Coronary artery (tissue), 2 donors: ENCODE measurements around the gene HOXC12.

Experiments
- DNase-seq: peaks from one replicate; pipeline ENCODE4 v3.0.0-alpha.2; 2017; ENCODE audit warnings: low spot score
- H3K27ac ChIP-seq, 2 donors: fragments of 200-600 bp; sonication (generic); one replicate each; pipeline ENCODE4 v1.5.1; 2016 to 2019
- H3K4me3 ChIP-seq: fragments of 200-600 bp; sonication (generic); 2 replicates; pipeline ENCODE4 v1.5.1; 2016; ENCODE audit warnings: mild to moderate bottlenecking, moderate library complexity
- TF ChIP-seq, protein P1 (sequence below): fragments of 200-600 bp; sonication (generic); IDR thresholded peaks from one replicate; pipeline ENCODE4 v1.5.1; 2019; ENCODE audit warnings: antibody characterized with exemption

Gene HOXC12

DNA sequence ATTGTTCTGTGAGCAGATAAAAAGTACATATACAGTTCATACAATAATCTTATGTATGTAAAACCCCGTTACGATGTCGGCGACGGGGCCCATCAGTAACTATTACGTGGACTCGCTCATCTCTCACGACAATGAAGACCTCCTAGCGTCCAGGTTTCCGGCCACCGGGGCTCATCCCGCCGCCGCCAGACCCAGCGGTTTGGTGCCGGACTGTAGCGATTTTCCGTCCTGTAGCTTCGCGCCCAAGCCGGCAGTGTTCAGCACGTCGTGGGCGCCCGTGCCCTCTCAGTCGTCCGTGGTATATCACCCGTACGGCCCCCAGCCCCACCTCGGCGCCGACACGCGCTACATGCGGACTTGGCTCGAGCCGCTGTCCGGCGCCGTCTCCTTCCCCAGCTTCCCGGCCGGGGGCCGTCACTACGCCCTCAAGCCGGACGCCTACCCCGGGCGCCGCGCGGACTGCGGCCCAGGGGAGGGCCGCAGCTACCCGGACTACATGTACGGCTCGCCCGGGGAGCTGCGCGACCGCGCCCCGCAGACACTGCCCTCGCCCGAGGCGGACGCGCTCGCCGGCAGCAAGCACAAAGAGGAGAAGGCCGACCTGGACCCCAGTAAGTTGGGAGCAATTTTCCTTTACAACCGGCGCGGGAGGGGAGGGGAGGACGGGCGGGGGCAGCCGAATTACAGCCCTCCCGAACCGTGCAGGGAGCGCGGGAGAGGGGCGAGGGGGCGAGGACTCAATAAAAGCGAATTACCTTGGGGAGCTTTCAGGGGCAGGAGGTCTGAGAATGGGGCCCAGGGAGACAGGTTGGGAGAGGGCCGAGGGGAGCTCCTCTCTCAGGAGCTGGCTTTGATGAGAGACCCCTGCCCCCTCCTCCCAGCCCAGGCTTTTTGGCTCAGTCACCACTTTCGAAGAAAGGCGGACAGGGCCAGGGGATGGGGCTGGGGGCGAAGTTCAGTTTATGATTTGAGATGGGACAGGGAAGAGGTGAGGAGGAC is 45.7 kb downstream of the HOXC12 start, which contains the start of gene HOXC9:
HOXC9 (plus strand) TSS at position 46 of the 999 bp plus-strand sequence; CDS start at position 74, 28 bp downstream.
- TF ChIP-seq, protein P1, sequence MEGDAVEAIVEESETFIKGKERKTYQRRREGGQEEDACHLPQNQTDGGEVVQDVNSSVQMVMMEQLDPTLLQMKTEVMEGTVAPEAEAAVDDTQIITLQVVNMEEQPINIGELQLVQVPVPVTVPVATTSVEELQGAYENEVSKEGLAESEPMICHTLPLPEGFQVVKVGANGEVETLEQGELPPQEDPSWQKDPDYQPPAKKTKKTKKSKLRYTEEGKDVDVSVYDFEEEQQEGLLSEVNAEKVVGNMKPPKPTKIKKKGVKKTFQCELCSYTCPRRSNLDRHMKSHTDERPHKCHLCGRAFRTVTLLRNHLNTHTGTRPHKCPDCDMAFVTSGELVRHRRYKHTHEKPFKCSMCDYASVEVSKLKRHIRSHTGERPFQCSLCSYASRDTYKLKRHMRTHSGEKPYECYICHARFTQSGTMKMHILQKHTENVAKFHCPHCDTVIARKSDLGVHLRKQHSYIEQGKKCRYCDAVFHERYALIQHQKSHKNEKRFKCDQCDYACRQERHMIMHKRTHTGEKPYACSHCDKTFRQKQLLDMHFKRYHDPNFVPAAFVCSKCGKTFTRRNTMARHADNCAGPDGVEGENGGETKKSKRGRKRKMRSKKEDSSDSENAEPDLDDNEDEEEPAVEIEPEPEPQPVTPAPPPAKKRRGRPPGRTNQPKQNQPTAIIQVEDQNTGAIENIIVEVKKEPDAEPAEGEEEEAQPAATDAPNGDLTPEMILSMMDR = no peak
- H3K27ac ChIP-seq = no peak within 1 kb of the TSS
- peak within 1 kb of the TSS; percentile 63 for H3K4me3 ChIP-seq
- no peak for DNase-seq

GRCh38 chr12:54001283-54002187 is 46.8 kb downstream of the HOXC12 start:
- Histone ChIP-seq H3K27ac (no peak overlapping the region), H3K4me3 (no peak overlapping the region)
- TF ChIP-seq, protein P1 = no peak
- no peak for DNase-seq

GRCh38 chr12:54002278-54002914 is 47.7 kb downstream of the HOXC12 start:
- no peak for DNase-seq
- TF ChIP-seq, protein P1 = no peak
- no peak overlapping the region for H3K27ac ChIP-seq
- H3K4me3 ChIP-seq = no peak overlapping the region

GRCh38 chr12:54002915-54003389 is 48.2 kb downstream of the HOXC12 start:
- no peak for DNase-seq
- Histone ChIP-seq H3K27ac (no peak overlapping the region), H3K4me3 (no peak overlapping the region)
- TF ChIP-seq, protein P1 = no peak

DNA sequence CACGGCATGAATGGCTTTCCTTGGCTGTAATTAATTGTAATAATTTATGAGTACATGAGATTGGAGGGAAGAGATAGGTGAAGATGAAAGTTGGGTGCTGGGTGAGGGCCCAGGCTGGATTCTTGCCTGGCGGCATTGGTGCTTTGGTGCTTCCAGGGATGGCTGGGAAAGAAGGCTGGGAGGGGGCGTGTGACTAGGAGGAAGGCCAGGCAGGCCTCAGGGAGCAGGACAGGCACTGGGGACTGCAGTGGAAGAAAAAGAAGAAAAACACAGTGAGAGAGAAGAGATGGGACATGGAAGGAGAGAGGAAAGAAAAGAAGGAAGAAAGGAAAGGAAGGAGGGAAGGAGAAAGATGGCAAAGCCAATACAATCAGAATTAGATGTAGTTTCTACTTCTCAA is 48.9 kb downstream of the HOXC12 start:
- Histone ChIP-seq H3K4me3 (no peak overlapping the region), H3K27ac (no peak overlapping the region)
- TF ChIP-seq, protein P1 = no peak

DNA sequence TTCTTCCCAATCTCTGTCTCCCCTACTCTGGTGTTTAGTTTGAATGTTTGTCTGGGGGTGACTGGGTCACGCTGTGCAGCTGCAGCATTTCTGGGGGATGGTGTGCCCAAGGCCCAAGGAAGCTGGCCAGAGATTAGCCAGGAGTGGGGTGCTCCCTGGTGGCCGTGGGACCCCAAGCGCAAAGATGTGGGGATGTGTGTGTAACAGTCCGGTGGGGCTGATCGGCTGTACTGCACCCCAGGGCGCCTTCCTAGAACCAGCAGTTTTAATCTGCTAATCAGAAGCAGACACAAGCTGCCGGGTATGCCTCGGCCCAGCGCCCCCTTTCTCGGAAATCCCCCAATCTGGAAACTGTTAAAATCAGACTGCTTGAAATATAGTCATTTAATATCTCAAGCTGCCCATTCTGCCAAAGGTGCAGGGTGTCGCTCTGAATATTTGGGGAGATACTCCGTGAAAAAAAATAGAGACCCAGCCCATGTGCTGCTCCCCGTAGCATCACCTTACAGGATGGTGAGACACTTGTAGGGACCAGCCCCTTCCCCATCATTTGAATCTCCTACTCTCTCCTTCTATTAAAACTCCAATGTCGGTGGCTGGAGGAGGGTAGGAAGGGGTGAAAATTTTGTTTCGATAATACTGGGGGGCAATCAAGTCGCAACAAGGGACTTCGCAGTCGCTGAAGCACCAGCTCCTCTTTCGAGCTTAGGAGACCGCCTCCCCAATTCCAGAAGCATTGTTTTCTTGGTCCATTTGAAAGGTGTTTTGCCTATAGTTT is 49.5 kb downstream of the HOXC12 start:
- Histone ChIP-seq H3K4me3 (no peak overlapping the region), H3K27ac (no peak overlapping the region)
- no peak for DNase-seq
- TF ChIP-seq, protein P1 = no peak

More for the DNA sequence above, 48.9 kb downstream of the HOXC12 start:
- DNase-seq = no peak
